DND-41 (cell line): Measurements from ENCODE around the gene SYNE1.
"Not testable (repeated sequence)": the region's sequence is repeated elsewhere in the genome, so short reads cannot be mapped to it uniquely, and the experiment has no call there.

Experiments used
- ATAC-seq: fragments of 200-7000 bp; cut with Tn5 transposase; 3 replicates; pipeline ENCODE4 v1.9.1; 2021; ENCODE audit warnings: low read depth; ENCODE audit not compliant: insufficient read depth
- DNase-seq: peaks from one replicate; pipeline ENCODE4 v3.0.0-alpha.2; 2020
- H2AFZ ChIP-seq: 2 replicates; pipeline ENCODE4 v1.6.0; 2012; ENCODE audit warnings: low read depth, low read length
- H3K27ac ChIP-seq: 2 replicates; pipeline ENCODE4 v1.5.1; 2012; ENCODE audit warnings: low read length, inconsistent platforms
- H3K27me3 ChIP-seq: fragments of 200-600 bp; sonication (generic); 2 replicates; pipeline ENCODE4 v1.6.0; 2012; ENCODE audit warnings: low read length, mild to moderate bottlenecking, inconsistent platforms; ENCODE audit not compliant: insufficient read depth, poor library complexity
- H3K36me3 ChIP-seq: 2 replicates; pipeline ENCODE4 v1.5.1; 2012; ENCODE audit warnings: low read length, inconsistent platforms; ENCODE audit not compliant: insufficient read depth
- H3K4me1 ChIP-seq: 2 replicates; pipeline ENCODE4 v1.5.1; 2012; ENCODE audit warnings: mild to moderate bottlenecking, low read length; ENCODE audit not compliant: insufficient read depth
- H3K4me2 ChIP-seq: 2 replicates; pipeline ENCODE4 v1.6.0; 2012; ENCODE audit warnings: mild to moderate bottlenecking, moderate library complexity, low read length, inconsistent platforms; ENCODE audit not compliant: insufficient read depth
- H3K4me3 ChIP-seq, 2 experiments: fragments of 200-600 bp in 1 of 2; shearing (Covaris generic) in 1 of 2; 2 replicates each; pipeline ENCODE4 v1.5.1; 2012 to 2016; ENCODE audit warnings: inconsistent platforms in 2 of 2, low read length in 2 of 2, mild to moderate bottlenecking in 2 of 2, low read depth in 1 of 2, moderate library complexity in 1 of 2
- H3K79me2 ChIP-seq: 2 replicates; pipeline ENCODE4 v1.6.0; 2012; ENCODE audit warnings: low read length, inconsistent platforms; ENCODE audit not compliant: insufficient read depth
- H3K9ac ChIP-seq: 2 replicates; pipeline ENCODE4 v1.6.0; 2012; ENCODE audit warnings: low read depth, mild to moderate bottlenecking, inconsistent platforms, low read length, moderate library complexity
- H3K9me3 ChIP-seq: 2 replicates; pipeline ENCODE4 v1.5.1; 2012; ENCODE audit warnings: low read length, moderate library complexity, mild to moderate bottlenecking, inconsistent platforms; ENCODE audit not compliant: insufficient read depth, severe bottlenecking
- H4K20me1 ChIP-seq: 2 replicates; pipeline ENCODE4 v1.6.0; 2012; ENCODE audit warnings: low read length; ENCODE audit not compliant: insufficient read depth
- EZH2 ChIP-seq: IDR thresholded peaks from 3 replicates; pipeline ENCODE4 v1.6.1; 2012; ENCODE audit warnings: borderline replicate concordance, low read depth, mild to moderate bottlenecking, moderate library complexity, low read length, inconsistent platforms; ENCODE audit not compliant: severe bottlenecking
- TF ChIP-seq, protein P1 (sequence below): IDR thresholded peaks from 2 replicates; pipeline ENCODE4 v1.5.1; 2012; ENCODE audit warnings: borderline replicate concordance, low read length, moderate library complexity, mild to moderate bottlenecking; ENCODE audit not compliant: poor library complexity, severe bottlenecking; ENCODE audit errors: extremely low read depth

Gene SYNE1, protein sequence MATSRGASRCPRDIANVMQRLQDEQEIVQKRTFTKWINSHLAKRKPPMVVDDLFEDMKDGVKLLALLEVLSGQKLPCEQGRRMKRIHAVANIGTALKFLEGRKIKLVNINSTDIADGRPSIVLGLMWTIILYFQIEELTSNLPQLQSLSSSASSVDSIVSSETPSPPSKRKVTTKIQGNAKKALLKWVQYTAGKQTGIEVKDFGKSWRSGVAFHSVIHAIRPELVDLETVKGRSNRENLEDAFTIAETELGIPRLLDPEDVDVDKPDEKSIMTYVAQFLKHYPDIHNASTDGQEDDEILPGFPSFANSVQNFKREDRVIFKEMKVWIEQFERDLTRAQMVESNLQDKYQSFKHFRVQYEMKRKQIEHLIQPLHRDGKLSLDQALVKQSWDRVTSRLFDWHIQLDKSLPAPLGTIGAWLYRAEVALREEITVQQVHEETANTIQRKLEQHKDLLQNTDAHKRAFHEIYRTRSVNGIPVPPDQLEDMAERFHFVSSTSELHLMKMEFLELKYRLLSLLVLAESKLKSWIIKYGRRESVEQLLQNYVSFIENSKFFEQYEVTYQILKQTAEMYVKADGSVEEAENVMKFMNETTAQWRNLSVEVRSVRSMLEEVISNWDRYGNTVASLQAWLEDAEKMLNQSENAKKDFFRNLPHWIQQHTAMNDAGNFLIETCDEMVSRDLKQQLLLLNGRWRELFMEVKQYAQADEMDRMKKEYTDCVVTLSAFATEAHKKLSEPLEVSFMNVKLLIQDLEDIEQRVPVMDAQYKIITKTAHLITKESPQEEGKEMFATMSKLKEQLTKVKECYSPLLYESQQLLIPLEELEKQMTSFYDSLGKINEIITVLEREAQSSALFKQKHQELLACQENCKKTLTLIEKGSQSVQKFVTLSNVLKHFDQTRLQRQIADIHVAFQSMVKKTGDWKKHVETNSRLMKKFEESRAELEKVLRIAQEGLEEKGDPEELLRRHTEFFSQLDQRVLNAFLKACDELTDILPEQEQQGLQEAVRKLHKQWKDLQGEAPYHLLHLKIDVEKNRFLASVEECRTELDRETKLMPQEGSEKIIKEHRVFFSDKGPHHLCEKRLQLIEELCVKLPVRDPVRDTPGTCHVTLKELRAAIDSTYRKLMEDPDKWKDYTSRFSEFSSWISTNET (N-terminal part only)

DNA sequence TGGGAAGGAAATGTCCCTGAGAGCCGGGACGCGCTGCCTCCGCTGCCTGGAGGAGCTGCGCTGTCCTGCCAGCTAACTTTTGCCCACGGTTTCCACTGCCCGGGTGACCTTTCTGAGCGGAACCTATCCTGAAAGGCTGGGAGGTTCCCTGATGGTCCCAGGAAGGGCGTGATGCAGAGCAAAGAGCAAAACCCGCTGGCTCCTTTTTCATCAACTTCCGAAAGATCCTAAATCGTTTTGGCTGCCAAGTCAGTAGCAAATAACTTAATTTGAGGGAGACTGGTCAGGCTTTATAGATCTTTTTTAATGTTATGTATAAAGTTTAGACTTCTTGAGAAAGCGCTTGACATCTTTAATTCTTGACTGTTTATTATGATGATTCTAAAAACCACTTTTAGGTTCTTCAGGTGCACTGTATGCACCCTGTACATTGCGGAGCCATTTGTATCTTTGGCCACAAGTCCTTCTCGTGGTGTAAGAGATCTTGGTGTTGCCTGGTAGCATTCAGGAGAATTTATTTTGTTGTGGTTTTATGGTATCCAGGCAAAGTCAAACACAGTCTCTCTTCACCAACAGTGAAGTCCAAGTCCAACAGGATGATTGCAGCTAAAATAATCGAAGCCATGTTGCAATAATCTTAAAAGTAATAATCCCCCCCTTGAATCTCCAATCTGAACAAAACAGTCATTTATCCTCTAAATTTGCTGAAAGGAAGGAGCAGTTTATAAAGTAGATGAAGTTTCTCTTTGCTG, at the start of gene SYNE1:
TSS of gene SYNE1 (minus strand) at position 67 of the 752 bp plus-strand sequence. CDS start 9,031 bp downstream, outside the sequence.
- no peaks in the 10 kb centered on the region for H3K27me3 ChIP-seq
- no peak within 1 kb of the TSS for H2AFZ ChIP-seq
- no peak within 1 kb of the TSS for H3K9ac ChIP-seq
- no peaks in the 10 kb centered on the region for H4K20me1 ChIP-seq
- TF ChIP-seq, protein P1, sequence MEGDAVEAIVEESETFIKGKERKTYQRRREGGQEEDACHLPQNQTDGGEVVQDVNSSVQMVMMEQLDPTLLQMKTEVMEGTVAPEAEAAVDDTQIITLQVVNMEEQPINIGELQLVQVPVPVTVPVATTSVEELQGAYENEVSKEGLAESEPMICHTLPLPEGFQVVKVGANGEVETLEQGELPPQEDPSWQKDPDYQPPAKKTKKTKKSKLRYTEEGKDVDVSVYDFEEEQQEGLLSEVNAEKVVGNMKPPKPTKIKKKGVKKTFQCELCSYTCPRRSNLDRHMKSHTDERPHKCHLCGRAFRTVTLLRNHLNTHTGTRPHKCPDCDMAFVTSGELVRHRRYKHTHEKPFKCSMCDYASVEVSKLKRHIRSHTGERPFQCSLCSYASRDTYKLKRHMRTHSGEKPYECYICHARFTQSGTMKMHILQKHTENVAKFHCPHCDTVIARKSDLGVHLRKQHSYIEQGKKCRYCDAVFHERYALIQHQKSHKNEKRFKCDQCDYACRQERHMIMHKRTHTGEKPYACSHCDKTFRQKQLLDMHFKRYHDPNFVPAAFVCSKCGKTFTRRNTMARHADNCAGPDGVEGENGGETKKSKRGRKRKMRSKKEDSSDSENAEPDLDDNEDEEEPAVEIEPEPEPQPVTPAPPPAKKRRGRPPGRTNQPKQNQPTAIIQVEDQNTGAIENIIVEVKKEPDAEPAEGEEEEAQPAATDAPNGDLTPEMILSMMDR: no peak
- TF ChIP-seq EZH2: no peak
- H3K27ac ChIP-seq: no peak within 1 kb of the TSS
- no peaks in the 10 kb centered on the region for H3K36me3 ChIP-seq
- ATAC-seq (no peak), DNase-seq (no peak)
- H3K4me1 ChIP-seq: no peaks in the 10 kb centered on the region
- H3K4me3 ChIP-seq: no peak within 1 kb of the TSS
- H3K79me2 ChIP-seq: no peaks in the 10 kb centered on the region
- H3K9me3 ChIP-seq: no peaks in the 10 kb centered on the region
- H3K4me2 ChIP-seq: no peak within 1 kb of the TSS

DNA sequence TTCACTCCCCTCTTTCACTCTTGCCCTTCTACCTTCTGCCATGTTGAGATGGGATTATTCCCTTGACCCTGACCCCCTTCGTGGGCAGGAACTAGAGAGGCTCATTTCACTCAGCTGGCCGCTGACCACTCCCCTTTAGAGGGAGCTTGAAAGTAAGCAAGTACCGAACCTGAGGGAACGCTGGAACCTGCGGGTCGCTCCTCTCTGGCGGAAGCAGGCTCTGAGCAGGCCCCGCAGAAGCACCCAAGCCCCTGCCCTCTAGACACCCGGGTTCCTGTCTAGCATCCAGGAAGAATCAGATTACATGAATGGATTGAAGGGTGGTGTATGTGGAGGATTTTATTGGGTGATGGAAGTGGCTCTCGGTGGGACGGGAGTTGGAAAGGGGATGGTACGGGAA, 48.7 kb upstream of the SYNE1 start:
- no peaks in the 10 kb centered on the region for H3K79me2 ChIP-seq
- no peak overlapping the region for H3K4me3 ChIP-seq
- H3K9ac ChIP-seq: no peak overlapping the region
- H2AFZ ChIP-seq: no peak overlapping the region
- no peaks in the 10 kb centered on the region for H3K36me3 ChIP-seq
- TF ChIP-seq EZH2: no peak
- TF ChIP-seq, protein P1: no peak
- DNase-seq (no peak), ATAC-seq (no peak)
- H3K27ac ChIP-seq: no peak overlapping the region
- no peaks in the 10 kb centered on the region for H4K20me1 ChIP-seq
- H3K4me1 ChIP-seq: no peaks in the 10 kb centered on the region
- H3K4me2 ChIP-seq: no peak overlapping the region
- no peaks in the 10 kb centered on the region for H3K9me3 ChIP-seq
- no peaks in the 10 kb centered on the region for H3K27me3 ChIP-seq

DNA sequence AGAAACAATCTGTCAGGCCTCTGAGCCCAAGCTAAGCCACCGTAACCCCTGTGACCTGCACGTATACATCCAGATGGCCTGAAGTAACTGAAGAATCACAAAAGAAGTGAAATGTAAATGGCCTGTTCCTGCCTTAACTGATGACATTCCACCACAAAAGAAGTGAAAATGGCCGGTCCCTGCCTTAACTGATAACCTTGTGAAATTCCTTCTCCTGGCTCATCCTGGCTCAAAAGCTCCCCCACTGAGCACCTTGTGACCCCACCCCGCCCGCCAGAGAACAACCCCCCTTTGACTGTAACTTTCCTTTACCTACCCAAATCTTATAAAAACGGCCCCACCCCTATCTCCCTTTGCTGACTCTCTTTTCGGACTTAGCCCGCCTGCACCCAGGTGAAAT, 45.8 kb upstream of the SYNE1 start:
- not testable (repeated sequence) for H3K9ac ChIP-seq, ATAC-seq, DNase-seq, H3K4me1 ChIP-seq, H4K20me1 ChIP-seq, H3K9me3 ChIP-seq, H3K36me3 ChIP-seq, H3K79me2 ChIP-seq, H3K4me2 ChIP-seq, H3K27me3 ChIP-seq, H3K4me3 ChIP-seq, H2AFZ ChIP-seq, H3K27ac ChIP-seq
